ENCODE measurements around the gene UBL5. TPM values are rescaled to one million over a fixed set of nuclear protein-coding genes. Genes with fewer than 3 reads are reported as not detected.

Gene UBL5
- total RNA-seq, 1 experiment from 2014 or later: 303 TPM

- H3K9ac ChIP-seq (ENCODE audit: low read length): no peak overlapping the region
- H2AFZ ChIP-seq (ENCODE audit: low read length): no peak overlapping the region
- no peak overlapping the region for H3K27ac ChIP-seq (ENCODE audit: low read length)
- DNase-seq: no peak
- H3K36me3 ChIP-seq (ENCODE audit: insufficient read depth, low read length): peaks cover 6% of the 10 kb centered on the region; the same call in 1 of the 2 replicates
- no peaks in the 10 kb centered on the region for H3K79me2 ChIP-seq (ENCODE audit: low read length)
- no peaks in the 10 kb centered on the region for H3K9me2 ChIP-seq (replicated peaks; ENCODE audit: insufficient read depth, low read length)
- no peak overlapping the region for H3K4me2 ChIP-seq (ENCODE audit: low read depth, low read length, poor library complexity, severe bottlenecking)
- no peaks in the 10 kb centered on the region for H4K20me1 ChIP-seq (ENCODE audit: insufficient read depth, low read depth, low read length)
- H3K27me3 ChIP-seq (ENCODE audit: low read length): no peaks in the 10 kb centered on the region
- no peak overlapping the region for H3K4me3 ChIP-seq (ENCODE audit: low read length)
- no peaks in the 10 kb centered on the region for H3K9me3 ChIP-seq (ENCODE audit: low read length)
- H3K4me1 ChIP-seq (ENCODE audit: low read length): peaks cover 4% of the 10 kb centered on the region
These were observed 28.6 kb upstream of the UBL5 start for GRCh38 chr19:9799162-9799561.

- Histone ChIP-seq H3K9me2 (replicated peaks; ENCODE audit: insufficient read depth, low read length) (no peaks in the 10 kb centered on the region), H3K4me3 (ENCODE audit: low read length) (no peak overlapping the region), H4K20me1 (ENCODE audit: insufficient read depth, low read depth, low read length) (no peaks in the 10 kb centered on the region), H3K4me2 (ENCODE audit: low read depth, low read length, poor library complexity, severe bottlenecking) (no peak overlapping the region), H3K27ac (ENCODE audit: low read length) (no peak overlapping the region), H3K4me1 (ENCODE audit: low read length) (no peaks in the 10 kb centered on the region), H3K9me3 (ENCODE audit: low read length) (no peaks in the 10 kb centered on the region), H3K79me2 (ENCODE audit: low read length) (no peaks in the 10 kb centered on the region), H3K27me3 (ENCODE audit: low read length) (no peaks in the 10 kb centered on the region), H3K9ac (ENCODE audit: low read length) (no peak overlapping the region), H3K36me3 (ENCODE audit: insufficient read depth, low read length) (peaks cover 9% of the 10 kb centered on the region; the same call in 1 of the 2 replicates), H2AFZ (ENCODE audit: low read length) (no peak overlapping the region)
- no peak for DNase-seq
These were observed 25.7 kb upstream of the UBL5 start for GRCh38 chr19:9801976-9802375.

GRCh38 chr19:9806803-9807202 lies 20.9 kb upstream of the UBL5 start:
- no peak overlapping the region for H3K4me3 ChIP-seq (ENCODE audit: low read length)
- no peak for DNase-seq
- H3K4me1 ChIP-seq (ENCODE audit: low read length): no peaks in the 10 kb centered on the region
- no peak overlapping the region for H3K9ac ChIP-seq (ENCODE audit: low read length)
- no peaks in the 10 kb centered on the region for H3K27me3 ChIP-seq (ENCODE audit: low read length)
- H3K9me2 ChIP-seq (replicated peaks; ENCODE audit: insufficient read depth, low read length): no peaks in the 10 kb centered on the region
- no peak overlapping the region for H2AFZ ChIP-seq (ENCODE audit: low read length)
- H3K27ac ChIP-seq (ENCODE audit: low read length): no peak overlapping the region
- H3K36me3 ChIP-seq (ENCODE audit: insufficient read depth, low read length): peaks cover 18% of the 10 kb centered on the region; the same call in 1 of the 2 replicates
- H3K79me2 ChIP-seq (ENCODE audit: low read length): no peaks in the 10 kb centered on the region
- H4K20me1 ChIP-seq (ENCODE audit: insufficient read depth, low read depth, low read length): no peaks in the 10 kb centered on the region
- H3K4me2 ChIP-seq (ENCODE audit: low read depth, low read length, poor library complexity, severe bottlenecking): no peak overlapping the region
- H3K9me3 ChIP-seq (ENCODE audit: low read length): no peaks in the 10 kb centered on the region

DNA sequence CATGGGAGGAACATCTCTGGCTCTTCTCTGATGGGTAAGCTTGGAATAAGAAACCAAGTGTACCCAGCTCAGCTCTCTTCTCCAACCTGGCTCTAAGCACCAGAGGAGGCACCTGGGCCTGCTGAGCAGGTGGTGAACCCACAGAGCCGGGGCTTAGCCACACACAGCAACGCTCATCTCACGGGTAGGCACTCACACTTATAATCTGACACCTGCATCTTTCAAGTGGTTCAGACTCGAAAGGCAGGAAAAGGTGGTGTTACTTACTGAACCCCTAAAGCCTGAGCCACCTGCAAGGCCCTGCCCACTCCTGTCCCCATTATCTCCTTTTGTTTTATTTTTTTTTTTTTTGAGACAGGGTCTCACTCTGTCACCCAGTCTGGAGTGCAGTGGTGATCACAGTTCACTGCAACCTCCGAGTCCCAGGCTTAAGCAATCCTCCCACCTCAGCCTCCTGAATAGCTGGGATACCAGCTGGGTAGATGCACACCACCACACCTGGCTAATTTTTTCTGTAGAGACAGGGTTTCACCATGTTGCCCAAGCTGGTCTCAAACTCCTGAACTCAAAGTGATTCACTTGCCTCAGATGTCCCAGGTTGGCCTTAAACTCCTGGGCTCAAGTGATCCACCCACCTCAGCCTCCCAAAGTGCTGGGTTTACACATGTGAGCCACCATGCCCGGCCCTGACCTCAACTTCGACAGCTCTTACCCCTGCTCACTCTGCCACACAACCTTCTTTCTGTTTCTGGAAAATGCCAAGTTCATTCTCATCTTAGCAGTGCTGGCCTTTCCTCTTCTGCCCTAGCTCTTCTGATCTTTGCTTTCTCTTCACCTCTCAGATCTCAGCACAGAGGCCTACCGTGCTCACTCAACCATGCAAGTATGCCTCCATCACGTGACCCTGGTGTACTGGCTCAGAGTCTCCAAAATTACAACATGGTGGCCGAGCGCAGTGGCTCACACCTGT lies 18.6 kb upstream of the UBL5 start:
- H3K4me2 ChIP-seq (ENCODE audit: low read depth, low read length, poor library complexity, severe bottlenecking): no peak overlapping the region
- no peak overlapping the region for H3K4me3 ChIP-seq (ENCODE audit: low read length)
- no peaks in the 10 kb centered on the region for H3K27me3 ChIP-seq (ENCODE audit: low read length)
- no peaks in the 10 kb centered on the region for H3K9me3 ChIP-seq (ENCODE audit: low read length)
- H3K36me3 ChIP-seq (ENCODE audit: insufficient read depth, low read length): peaks cover 13% of the 10 kb centered on the region; the same call in 1 of the 2 replicates
- DNase-seq: no peak
- no peaks in the 10 kb centered on the region for H3K4me1 ChIP-seq (ENCODE audit: low read length)
- H4K20me1 ChIP-seq (ENCODE audit: insufficient read depth, low read depth, low read length): no peaks in the 10 kb centered on the region
- H3K27ac ChIP-seq (ENCODE audit: low read length): no peak overlapping the region
- H3K9ac ChIP-seq (ENCODE audit: low read length): no peak overlapping the region
- H3K79me2 ChIP-seq (ENCODE audit: low read length): peaks cover 9% of the 10 kb centered on the region
- H2AFZ ChIP-seq (ENCODE audit: low read length): no peak overlapping the region
- H3K9me2 ChIP-seq (replicated peaks; ENCODE audit: insufficient read depth, low read length): no peaks in the 10 kb centered on the region

DNA sequence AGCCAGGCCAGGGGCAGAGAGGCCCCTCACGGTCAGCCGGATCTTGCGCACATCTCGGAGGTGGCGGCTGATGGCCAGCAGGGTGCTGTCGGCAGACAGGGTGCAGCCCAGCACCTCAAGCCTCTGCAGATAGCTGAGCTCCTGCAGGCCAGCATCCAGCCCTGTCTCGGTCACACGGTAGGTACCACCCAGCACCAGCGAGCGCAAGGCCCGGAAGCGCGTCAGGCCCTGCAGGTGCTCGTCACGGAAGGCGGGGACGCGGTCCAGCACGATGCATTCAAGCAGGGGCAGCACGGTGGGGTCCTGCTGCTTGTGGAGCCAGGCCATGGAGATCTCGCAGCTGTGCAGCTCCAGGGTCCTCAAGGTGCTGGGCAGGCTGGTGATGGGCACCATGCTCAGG lies 16.6 kb upstream of the UBL5 start:
- no peak overlapping the region for H3K4me3 ChIP-seq (ENCODE audit: low read length)
- DNase-seq: no peak
- H2AFZ ChIP-seq (ENCODE audit: low read length): no peak overlapping the region
- no peak overlapping the region for H3K9ac ChIP-seq (ENCODE audit: low read length)
- no peaks in the 10 kb centered on the region; the same call in 1 of the 2 replicates for H3K9me3 ChIP-seq (ENCODE audit: low read length)
- H3K4me1 ChIP-seq (ENCODE audit: low read length): no peaks in the 10 kb centered on the region
- peaks cover 18% of the 10 kb centered on the region for H3K36me3 ChIP-seq (ENCODE audit: insufficient read depth, low read length)
- H3K27ac ChIP-seq (ENCODE audit: low read length): no peak overlapping the region
- H3K9me2 ChIP-seq (replicated peaks; ENCODE audit: insufficient read depth, low read length): no peaks in the 10 kb centered on the region
- H4K20me1 ChIP-seq (ENCODE audit: insufficient read depth, low read depth, low read length): no peaks in the 10 kb centered on the region
- no peak overlapping the region for H3K4me2 ChIP-seq (ENCODE audit: low read depth, low read length, poor library complexity, severe bottlenecking)
- peaks cover 25% of the 10 kb centered on the region for H3K79me2 ChIP-seq (ENCODE audit: low read length)
- no peaks in the 10 kb centered on the region for H3K27me3 ChIP-seq (ENCODE audit: low read length)

DNA sequence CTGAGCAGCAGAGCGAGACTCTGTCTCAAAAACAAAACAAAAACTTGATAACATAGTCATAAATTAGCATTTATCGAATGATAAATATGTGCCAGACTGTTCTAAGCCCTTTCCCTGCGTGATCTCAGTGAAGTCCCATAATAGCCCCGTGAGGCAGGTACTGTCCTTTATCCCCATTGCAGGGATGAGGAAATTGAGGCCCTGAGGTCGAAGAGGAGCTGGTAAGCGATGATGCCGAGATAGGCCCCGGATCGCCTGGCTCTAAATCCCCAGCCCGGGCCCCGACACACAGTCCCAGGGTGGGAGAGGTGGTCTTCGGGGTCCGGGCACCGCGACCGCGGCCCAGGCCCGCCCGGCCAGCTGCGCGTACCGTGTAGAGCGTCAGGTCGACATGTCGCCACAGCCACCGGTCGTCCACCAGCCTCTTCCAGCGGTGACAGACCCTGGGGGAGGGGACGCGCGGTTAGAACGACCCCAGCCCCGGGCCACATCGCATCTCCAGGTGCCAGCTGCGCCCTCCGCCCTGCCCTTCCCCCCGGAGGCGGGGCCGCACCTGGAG lies 9.5 kb upstream of the UBL5 start:
- peaks cover 12% of the 10 kb centered on the region; the same call in 1 of the 2 replicates for H3K36me3 ChIP-seq (ENCODE audit: insufficient read depth, low read length)
- H2AFZ ChIP-seq (ENCODE audit: low read length): peak overlapping the region; percentile 99; the same call in 1 of the 2 replicates
- peak overlapping the region; percentile 89 for H3K27ac ChIP-seq (ENCODE audit: low read length)

DNA sequence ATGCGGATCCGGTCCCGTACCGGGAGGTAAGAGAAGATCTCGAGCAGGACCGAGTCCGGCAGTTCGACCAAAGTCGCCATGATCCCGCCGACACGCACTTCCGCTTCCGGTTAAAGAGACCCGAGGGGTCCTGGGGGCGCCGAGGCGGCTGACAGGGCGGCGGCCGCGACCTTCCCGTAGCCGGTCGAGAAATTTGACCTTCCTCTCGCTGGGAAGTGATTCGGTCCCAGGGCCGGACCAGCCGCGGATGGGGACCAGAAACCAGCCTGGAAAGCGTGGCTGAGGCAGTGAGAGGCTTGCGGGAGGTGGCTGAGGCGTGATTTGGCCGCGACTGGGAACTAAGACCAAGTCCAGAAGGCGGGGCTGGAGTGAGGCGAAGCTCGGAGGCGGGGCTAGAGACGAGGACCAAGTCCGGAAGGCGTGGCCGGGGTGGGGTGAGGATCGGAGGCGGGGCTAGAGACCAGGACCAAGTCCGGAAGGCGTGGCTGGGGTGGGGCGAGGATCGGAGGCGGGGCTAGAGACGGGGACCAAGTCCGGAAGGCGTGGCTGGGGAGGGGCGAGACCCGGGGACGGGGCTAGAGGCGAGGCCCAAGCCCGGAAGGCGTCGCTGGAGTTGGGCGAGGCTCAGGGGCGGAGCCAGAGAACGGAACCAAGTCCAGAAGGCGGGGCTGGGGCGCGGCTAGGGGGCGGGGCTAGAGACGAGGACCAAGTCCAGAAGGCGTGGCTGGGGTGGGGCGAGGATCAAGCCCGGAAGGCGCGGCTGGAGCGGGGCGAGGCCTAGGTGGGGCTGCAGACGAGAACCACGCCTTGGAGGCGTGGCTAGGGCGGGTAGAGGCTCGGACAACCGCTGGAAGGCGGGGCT lies 8.8 kb upstream of the UBL5 start, which contains the start of gene FBXL12:
TSS of gene FBXL12 (minus strand) at position 346 of the 862 bp plus-strand sequence. CDS start at position 80, 266 bp downstream.
- Histone ChIP-seq H3K9me3 (ENCODE audit: low read length) (no peaks in the 10 kb centered on the region; the same call in 1 of the 2 replicates), H3K27ac (ENCODE audit: low read length) (peak within 1 kb of the TSS; percentile 89), H3K9ac (ENCODE audit: low read length) (peak within 1 kb of the TSS; percentile 98), H4K20me1 (ENCODE audit: insufficient read depth, low read depth, low read length) (peaks cover 4% of the 10 kb centered on the region; the same call in 1 of the 2 replicates), H3K4me1 (ENCODE audit: low read length) (peaks cover 17% of the 10 kb centered on the region), H2AFZ (ENCODE audit: low read length) (peak within 1 kb of the TSS; percentile 99), H3K79me2 (ENCODE audit: low read length) (peaks cover 46% of the 10 kb centered on the region), H3K4me2 (ENCODE audit: low read depth, low read length, poor library complexity, severe bottlenecking) (peak within 1 kb of the TSS; percentile 88), H3K27me3 (ENCODE audit: low read length) (no peaks in the 10 kb centered on the region), H3K9me2 (replicated peaks; ENCODE audit: insufficient read depth, low read length) (no peaks in the 10 kb centered on the region), H3K36me3 (ENCODE audit: insufficient read depth, low read length) (peaks cover 12% of the 10 kb centered on the region; the same call in 1 of the 2 replicates), H3K4me3 (ENCODE audit: low read length) (peak within 1 kb of the TSS; percentile 98)
- peak; percentile 100 for DNase-seq

More for the DNA sequence above, 9.5 kb upstream of the UBL5 start:
- Histone ChIP-seq H3K9me2 (replicated peaks; ENCODE audit: insufficient read depth, low read length) (no peaks in the 10 kb centered on the region), H3K4me1 (ENCODE audit: low read length) (peaks cover 17% of the 10 kb centered on the region), H3K79me2 (ENCODE audit: low read length) (peaks cover 46% of the 10 kb centered on the region), H3K4me2 (ENCODE audit: low read depth, low read length, poor library complexity, severe bottlenecking) (peak overlapping the region; percentile 85), H3K27me3 (ENCODE audit: low read length) (no peaks in the 10 kb centered on the region), H3K9me3 (ENCODE audit: low read length) (no peaks in the 10 kb centered on the region; the same call in 1 of the 2 replicates), H3K4me3 (ENCODE audit: low read length) (peak overlapping the region; percentile 98), H4K20me1 (ENCODE audit: insufficient read depth, low read depth, low read length) (peaks cover 4% of the 10 kb centered on the region; the same call in 1 of the 2 replicates), H3K9ac (ENCODE audit: low read length) (peak overlapping the region; percentile 98)
- DNase-seq: no peak
